Measurements from ENCODE around the gene MCF2L2. TPM values are rescaled to one million over a fixed set of nuclear protein-coding genes. Genes with fewer than 3 reads are reported as not detected.

MCF2L2 gene
- total and polyA plus RNA-seq, 2 experiments from 2014 or later: 6.7 to 14.6 TPM

DNA sequence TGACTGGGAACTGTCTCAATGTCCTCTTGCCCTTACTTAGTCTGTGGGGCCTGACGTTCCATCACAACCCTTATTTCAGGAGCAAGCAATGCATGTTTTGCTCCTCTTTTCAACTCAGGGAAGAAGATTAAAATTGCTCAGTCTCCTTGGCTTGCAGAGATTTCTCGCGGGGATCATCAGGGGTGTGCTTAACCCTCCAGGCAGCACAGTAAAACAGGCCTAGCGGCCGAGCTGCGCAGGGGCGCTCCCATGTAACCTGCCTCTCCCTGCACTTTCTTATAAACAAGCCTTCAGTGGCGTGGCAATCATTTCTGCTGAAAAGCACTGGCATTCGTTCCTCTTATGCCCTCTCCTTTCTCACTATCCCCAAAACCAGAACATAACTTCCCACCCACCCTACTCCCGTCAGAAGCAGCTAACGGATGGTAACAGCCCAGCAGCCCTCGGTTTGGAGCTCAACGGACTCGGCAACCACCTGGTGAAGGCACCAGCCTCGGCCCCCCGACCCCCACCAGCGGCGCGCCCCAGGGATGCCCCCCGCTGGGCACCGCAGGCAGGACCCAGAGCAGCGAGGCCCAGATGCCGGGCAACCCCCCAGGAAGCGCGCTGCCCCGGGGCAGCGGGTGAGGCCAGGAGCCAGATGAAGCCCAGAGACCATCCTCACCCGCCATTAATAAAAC, 1.1 kb downstream of the MCF2L2 start:
- Histone ChIP-seq H3K27me3 (ENCODE audit: insufficient read depth) (peaks cover 4% of the 10 kb centered on the region; the same call in 1 of the 2 replicates), H3F3A (replicated peaks; ENCODE audit: low read depth) (peaks cover 20% of the 10 kb centered on the region), H3K36me3 (ENCODE audit: insufficient read depth) (no peaks in the 10 kb centered on the region), H3K27ac (ENCODE audit: low read depth) (no peak overlapping the region), H3K4me3 (peak overlapping the region; percentile 97), H3K79me2 (replicated peaks; ENCODE audit: insufficient read depth) (peaks cover 56% of the 10 kb centered on the region), H3K4me1 (ENCODE audit: insufficient read depth) (peaks cover 18% of the 10 kb centered on the region), H2AFZ (peak overlapping the region; percentile 64), H3K4me2 (peak overlapping the region; percentile 94), H3K9me2 (ENCODE audit: insufficient read depth) (no peaks in the 10 kb centered on the region), H4K20me1 (replicated peaks; ENCODE audit: insufficient read depth) (peaks cover 13% of the 10 kb centered on the region)
- no peaks in the 10 kb centered on the region; the same call in 1 of the 3 replicates for H3K9me3 Mint-ChIP-seq
- H3K4me3 Mint-ChIP-seq: peak overlapping the region; percentile 92
- peaks cover 19% of the 10 kb centered on the region for H3K4me1 Mint-ChIP-seq
- TF ChIP-seq, protein P1, sequence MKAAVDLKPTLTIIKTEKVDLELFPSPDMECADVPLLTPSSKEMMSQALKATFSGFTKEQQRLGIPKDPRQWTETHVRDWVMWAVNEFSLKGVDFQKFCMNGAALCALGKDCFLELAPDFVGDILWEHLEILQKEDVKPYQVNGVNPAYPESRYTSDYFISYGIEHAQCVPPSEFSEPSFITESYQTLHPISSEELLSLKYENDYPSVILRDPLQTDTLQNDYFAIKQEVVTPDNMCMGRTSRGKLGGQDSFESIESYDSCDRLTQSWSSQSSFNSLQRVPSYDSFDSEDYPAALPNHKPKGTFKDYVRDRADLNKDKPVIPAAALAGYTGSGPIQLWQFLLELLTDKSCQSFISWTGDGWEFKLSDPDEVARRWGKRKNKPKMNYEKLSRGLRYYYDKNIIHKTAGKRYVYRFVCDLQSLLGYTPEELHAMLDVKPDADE (IDR thresholded peaks at IDR 0.05): no peak
- TF ChIP-seq EZH2phosphoT487 (IDR thresholded peaks at IDR 0.05; ENCODE audit: unreplicated experiment) (no peak), ZNF331 (CRISPR knock-in tag; IDR thresholded peaks at IDR 0.05; ENCODE audit: low read depth) (no peak), JUNB (IDR thresholded peaks at IDR 0.05; ENCODE audit: unreplicated experiment) (no peak), POLR2AphosphoS5 (IDR thresholded peaks at IDR 0.05; ENCODE audit: low read depth) (no peak), NANOG (IDR thresholded peaks at IDR 0.05; ENCODE audit: borderline replicate concordance) (no peak), CREB1 (CRISPR knock-in tag; IDR thresholded peaks at IDR 0.05; ENCODE audit: low read depth) (no peak), EZH2 (IDR thresholded peaks at IDR 0.05; ENCODE audit: low read depth, unreplicated experiment) (no peak), STAT1 (IDR thresholded peaks at IDR 0.05; ENCODE audit: unreplicated experiment) (no peak), ZNF114 (CRISPR knock-in tag; IDR thresholded peaks at IDR 0.05) (no peak)
- TF ChIP-seq, protein P2, sequence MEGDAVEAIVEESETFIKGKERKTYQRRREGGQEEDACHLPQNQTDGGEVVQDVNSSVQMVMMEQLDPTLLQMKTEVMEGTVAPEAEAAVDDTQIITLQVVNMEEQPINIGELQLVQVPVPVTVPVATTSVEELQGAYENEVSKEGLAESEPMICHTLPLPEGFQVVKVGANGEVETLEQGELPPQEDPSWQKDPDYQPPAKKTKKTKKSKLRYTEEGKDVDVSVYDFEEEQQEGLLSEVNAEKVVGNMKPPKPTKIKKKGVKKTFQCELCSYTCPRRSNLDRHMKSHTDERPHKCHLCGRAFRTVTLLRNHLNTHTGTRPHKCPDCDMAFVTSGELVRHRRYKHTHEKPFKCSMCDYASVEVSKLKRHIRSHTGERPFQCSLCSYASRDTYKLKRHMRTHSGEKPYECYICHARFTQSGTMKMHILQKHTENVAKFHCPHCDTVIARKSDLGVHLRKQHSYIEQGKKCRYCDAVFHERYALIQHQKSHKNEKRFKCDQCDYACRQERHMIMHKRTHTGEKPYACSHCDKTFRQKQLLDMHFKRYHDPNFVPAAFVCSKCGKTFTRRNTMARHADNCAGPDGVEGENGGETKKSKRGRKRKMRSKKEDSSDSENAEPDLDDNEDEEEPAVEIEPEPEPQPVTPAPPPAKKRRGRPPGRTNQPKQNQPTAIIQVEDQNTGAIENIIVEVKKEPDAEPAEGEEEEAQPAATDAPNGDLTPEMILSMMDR (conservative IDR thresholded peaks at IDR 0.05; ENCODE audit: low read depth in 2 of 2): no peak
- TF ChIP-seq, protein P3, sequence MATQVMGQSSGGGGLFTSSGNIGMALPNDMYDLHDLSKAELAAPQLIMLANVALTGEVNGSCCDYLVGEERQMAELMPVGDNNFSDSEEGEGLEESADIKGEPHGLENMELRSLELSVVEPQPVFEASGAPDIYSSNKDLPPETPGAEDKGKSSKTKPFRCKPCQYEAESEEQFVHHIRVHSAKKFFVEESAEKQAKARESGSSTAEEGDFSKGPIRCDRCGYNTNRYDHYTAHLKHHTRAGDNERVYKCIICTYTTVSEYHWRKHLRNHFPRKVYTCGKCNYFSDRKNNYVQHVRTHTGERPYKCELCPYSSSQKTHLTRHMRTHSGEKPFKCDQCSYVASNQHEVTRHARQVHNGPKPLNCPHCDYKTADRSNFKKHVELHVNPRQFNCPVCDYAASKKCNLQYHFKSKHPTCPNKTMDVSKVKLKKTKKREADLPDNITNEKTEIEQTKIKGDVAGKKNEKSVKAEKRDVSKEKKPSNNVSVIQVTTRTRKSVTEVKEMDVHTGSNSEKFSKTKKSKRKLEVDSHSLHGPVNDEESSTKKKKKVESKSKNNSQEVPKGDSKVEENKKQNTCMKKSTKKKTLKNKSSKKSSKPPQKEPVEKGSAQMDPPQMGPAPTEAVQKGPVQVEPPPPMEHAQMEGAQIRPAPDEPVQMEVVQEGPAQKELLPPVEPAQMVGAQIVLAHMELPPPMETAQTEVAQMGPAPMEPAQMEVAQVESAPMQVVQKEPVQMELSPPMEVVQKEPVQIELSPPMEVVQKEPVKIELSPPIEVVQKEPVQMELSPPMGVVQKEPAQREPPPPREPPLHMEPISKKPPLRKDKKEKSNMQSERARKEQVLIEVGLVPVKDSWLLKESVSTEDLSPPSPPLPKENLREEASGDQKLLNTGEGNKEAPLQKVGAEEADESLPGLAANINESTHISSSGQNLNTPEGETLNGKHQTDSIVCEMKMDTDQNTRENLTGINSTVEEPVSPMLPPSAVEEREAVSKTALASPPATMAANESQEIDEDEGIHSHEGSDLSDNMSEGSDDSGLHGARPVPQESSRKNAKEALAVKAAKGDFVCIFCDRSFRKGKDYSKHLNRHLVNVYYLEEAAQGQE (IDR thresholded peaks at IDR 0.05; ENCODE audit: unreplicated experiment): no peak
- TF ChIP-seq, protein P4, sequence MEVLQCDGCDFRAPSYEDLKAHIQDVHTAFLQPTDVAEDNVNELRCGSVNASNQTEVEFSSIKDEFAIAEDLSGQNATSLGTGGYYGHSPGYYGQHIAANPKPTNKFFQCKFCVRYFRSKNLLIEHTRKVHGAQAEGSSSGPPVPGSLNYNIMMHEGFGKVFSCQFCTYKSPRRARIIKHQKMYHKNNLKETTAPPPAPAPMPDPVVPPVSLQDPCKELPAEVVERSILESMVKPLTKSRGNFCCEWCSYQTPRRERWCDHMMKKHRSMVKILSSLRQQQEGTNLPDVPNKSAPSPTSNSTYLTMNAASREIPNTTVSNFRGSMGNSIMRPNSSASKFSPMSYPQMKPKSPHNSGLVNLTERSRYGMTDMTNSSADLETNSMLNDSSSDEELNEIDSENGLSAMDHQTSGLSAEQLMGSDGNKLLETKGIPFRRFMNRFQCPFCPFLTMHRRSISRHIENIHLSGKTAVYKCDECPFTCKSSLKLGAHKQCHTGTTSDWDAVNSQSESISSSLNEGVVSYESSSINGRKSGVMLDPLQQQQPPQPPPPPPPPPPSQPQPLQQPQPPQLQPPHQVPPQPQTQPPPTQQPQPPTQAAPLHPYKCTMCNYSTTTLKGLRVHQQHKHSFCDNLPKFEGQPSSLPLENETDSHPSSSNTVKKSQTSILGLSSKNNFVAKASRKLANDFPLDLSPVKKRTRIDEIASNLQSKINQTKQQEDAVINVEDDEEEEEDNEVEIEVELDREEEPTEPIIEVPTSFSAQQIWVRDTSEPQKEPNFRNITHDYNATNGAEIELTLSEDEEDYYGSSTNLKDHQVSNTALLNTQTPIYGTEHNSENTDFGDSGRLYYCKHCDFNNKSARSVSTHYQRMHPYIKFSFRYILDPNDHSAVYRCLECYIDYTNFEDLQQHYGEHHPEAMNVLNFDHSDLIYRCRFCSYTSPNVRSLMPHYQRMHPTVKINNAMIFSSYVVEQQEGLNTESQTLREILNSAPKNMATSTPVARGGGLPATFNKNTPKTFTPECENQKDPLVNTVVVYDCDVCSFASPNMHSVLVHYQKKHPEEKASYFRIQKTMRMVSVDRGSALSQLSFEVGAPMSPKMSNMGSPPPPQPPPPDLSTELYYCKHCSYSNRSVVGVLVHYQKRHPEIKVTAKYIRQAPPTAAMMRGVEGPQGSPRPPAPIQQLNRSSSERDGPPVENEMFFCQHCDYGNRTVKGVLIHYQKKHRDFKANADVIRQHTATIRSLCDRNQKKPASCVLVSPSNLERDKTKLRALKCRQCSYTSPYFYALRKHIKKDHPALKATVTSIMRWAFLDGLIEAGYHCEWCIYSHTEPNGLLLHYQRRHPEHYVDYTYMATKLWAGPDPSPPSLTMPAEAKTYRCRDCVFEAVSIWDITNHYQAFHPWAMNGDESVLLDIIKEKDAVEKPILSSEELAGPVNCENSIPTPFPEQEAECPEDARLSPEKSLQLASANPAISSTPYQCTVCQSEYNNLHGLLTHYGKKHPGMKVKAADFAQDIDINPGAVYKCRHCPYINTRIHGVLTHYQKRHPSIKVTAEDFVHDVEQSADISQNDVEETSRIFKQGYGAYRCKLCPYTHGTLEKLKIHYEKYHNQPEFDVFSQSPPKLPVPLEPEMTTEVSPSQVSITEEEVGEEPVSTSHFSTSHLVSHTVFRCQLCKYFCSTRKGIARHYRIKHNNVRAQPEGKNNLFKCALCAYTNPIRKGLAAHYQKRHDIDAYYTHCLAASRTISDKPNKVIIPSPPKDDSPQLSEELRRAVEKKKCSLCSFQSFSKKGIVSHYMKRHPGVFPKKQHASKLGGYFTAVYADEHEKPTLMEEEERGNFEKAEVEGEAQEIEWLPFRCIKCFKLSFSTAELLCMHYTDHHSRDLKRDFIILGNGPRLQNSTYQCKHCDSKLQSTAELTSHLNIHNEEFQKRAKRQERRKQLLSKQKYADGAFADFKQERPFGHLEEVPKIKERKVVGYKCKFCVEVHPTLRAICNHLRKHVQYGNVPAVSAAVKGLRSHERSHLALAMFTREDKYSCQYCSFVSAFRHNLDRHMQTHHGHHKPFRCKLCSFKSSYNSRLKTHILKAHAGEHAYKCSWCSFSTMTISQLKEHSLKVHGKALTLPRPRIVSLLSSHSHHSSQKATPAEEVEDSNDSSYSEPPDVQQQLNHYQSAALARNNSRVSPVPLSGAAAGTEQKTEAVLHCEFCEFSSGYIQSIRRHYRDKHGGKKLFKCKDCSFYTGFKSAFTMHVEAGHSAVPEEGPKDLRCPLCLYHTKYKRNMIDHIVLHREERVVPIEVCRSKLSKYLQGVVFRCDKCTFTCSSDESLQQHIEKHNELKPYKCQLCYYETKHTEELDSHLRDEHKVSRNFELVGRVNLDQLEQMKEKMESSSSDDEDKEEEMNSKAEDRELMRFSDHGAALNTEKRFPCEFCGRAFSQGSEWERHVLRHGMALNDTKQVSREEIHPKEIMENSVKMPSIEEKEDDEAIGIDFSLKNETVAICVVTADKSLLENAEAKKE (CRISPR knock-in tag; IDR thresholded peaks at IDR 0.05): no peak
- peaks cover 3% of the 10 kb centered on the region; the same call in 1 of the 3 replicates for H3K36me3 Mint-ChIP-seq (ENCODE audit: low read depth)
- ATAC-seq: peak; percentile 32
- DNase-seq (ENCODE audit: low spot score): peak; percentile 50
- no peak overlapping the region for H3K27ac Mint-ChIP-seq
- H3K27me3 Mint-ChIP-seq (ENCODE audit: insufficient read depth, low read depth, poor library complexity): peaks cover 28% of the 10 kb centered on the region

Data from GM23338 (cell line).